Putamen (tissue), 1 donor: ENCODE results near the gene MRPL2.
A peak's percentile ranks its signal among the peaks of the same experiment; 100 is the strongest.
"Not testable (repeated sequence)": the region's sequence is repeated elsewhere in the genome, so short reads cannot be mapped to it uniquely, and the experiment has no call there.

Source experiments
- DNase-seq: peaks from one replicate; pipeline ENCODE4 v3.0.0-alpha.2; 2016; ENCODE audit warnings: low spot score

MRPL2 gene

GRCh38 chr6:43053545-43054205 is 5.6 kb downstream of the MRPL2 start, which contains the start of gene CUL7:
TSS of gene CUL7 (minus strand) at chr6:43053851. CDS start at chr6:43052788, 1,063 bp downstream.
- DNase-seq: peak; percentile 84

- DNase-seq: no peak
These were observed 6.2 kb downstream of the MRPL2 start for GRCh38 chr6:43052842-43053544.

- no peak for DNase-seq
These were observed 6.9 kb downstream of the MRPL2 start for GRCh38 chr6:43052225-43052841.

GRCh38 chr6:43050981-43051380 is 8.3 kb downstream of the MRPL2 start:
- no peak for DNase-seq

- DNase-seq: no peak
These were observed 11.2 kb downstream of the MRPL2 start for GRCh38 chr6:43047998-43048397.

GRCh38 chr6:43045371-43045930 is 13.8 kb downstream of the MRPL2 start:
- DNase-seq: no peak

- DNase-seq: no peak
These were observed 15.9 kb downstream of the MRPL2 start for GRCh38 chr6:43043310-43043709.

- DNase-seq: not testable (repeated sequence)
These were observed 17.8 kb downstream of the MRPL2 start for GRCh38 chr6:43041475-43041874.

- no peak for DNase-seq
These were observed 18.5 kb downstream of the MRPL2 start for GRCh38 chr6:43040542-43041257.

- no peak for DNase-seq
These were observed 20.5 kb downstream of the MRPL2 start for GRCh38 chr6:43038727-43039126.

GRCh38 chr6:43037706-43038105 is 21.5 kb downstream of the MRPL2 start:
- no peak for DNase-seq

- no peak for DNase-seq
These were observed 22.0 kb downstream of the MRPL2 start for GRCh38 chr6:43037197-43037596.

- DNase-seq: peak; percentile 57
These were observed 22.5 kb downstream of the MRPL2 start for GRCh38 chr6:43036712-43037111.

GRCh38 chr6:43035495-43036194 is 23.6 kb downstream of the MRPL2 start:
- DNase-seq: no peak

GRCh38 chr6:43034190-43034525 is 25.1 kb downstream of the MRPL2 start:
- DNase-seq: no peak

- no peak for DNase-seq
These were observed 25.6 kb downstream of the MRPL2 start for GRCh38 chr6:43033496-43034189.

GRCh38 chr6:43032326-43032725 is 26.9 kb downstream of the MRPL2 start:
- DNase-seq: no peak

- no peak for DNase-seq
These were observed 30.1 kb downstream of the MRPL2 start for GRCh38 chr6:43029120-43029519.

- no peak for DNase-seq
These were observed 32.9 kb downstream of the MRPL2 start for GRCh38 chr6:43026365-43026764.

- DNase-seq: no peak
These were observed 34.8 kb downstream of the MRPL2 start for GRCh38 chr6:43024436-43024835.
